Panc1 (cell line): ENCODE results near the gene LMO1.

Experiments
- CTCF ChIP-seq: fragments of 450-650 bp; IDR thresholded peaks from 2 replicates; pipeline ENCODE4 v1.5.1; 2017; ENCODE audit warnings: mild to moderate bottlenecking
- POLR2AphosphoS5 ChIP-seq: IDR thresholded peaks from 2 replicates; pipeline ENCODE4 v1.6.1; 2012; ENCODE audit warnings: mild to moderate bottlenecking, low read depth, low read length, moderate library complexity
- SIN3A ChIP-seq: IDR thresholded peaks from 2 replicates; pipeline ENCODE4 v1.6.1; 2012; ENCODE audit warnings: low read depth, mild to moderate bottlenecking, low read length, moderate library complexity, borderline replicate concordance; ENCODE audit not compliant: insufficient read depth
- TCF7L2 ChIP-seq: IDR thresholded peaks from 2 replicates; pipeline ENCODE4 v1.6.1; 2011; ENCODE audit warnings: mild to moderate bottlenecking, low read depth, low read length, inconsistent platforms

- TF ChIP-seq POLR2AphosphoS5 (no peak), TCF7L2 (no peak), CTCF (no peak), SIN3A (no peak)
Observed at GRCh38 chr11:8242118-8242475, 21.6 kb downstream of the LMO1 start.
